T-helper 17 cell (primary cell): ENCODE results near the gene FLNB. TPM values are rescaled to one million over a fixed set of nuclear protein-coding genes. Genes with fewer than 3 reads are reported as not detected.
A peak's percentile ranks its signal among the peaks of the same experiment; 100 is the strongest.

Experiments
- ATAC-seq: fragments of 150-1000 bp; cut with Tn5 transposase; 2 replicates; pipeline ENCODE4 v1.10.0; 2021; ENCODE audit warnings: mild to moderate bottlenecking, moderate library complexity
- DNase-seq, 3 donors: peaks; one replicate each; pipeline versions ENCODE4 v3.0.0 to v3.0.0-alpha.2; 2020 to 2021
- H3K9me3 ChIP-seq: one replicate; pipeline ENCODE4 v1.7.0; 2013; ENCODE audit warnings: low read length, mild to moderate bottlenecking; ENCODE audit not compliant: control insufficient read depth, poor library complexity, severe bottlenecking
- H3K27ac Mint-ChIP-seq: one replicate; pipeline ENCODE4 v1.8.0; 2022; ENCODE audit warnings: mild to moderate bottlenecking, moderate library complexity, mixed read lengths
- H3K27me3 Mint-ChIP-seq: one replicate; pipeline ENCODE4 v1.8.0; 2022; ENCODE audit warnings: mixed read lengths
- H3K36me3 Mint-ChIP-seq: one replicate; pipeline ENCODE4 v1.8.0; 2022; ENCODE audit warnings: low read depth, mixed read lengths
- H3K4me1 Mint-ChIP-seq: one replicate; pipeline ENCODE4 v1.8.0; 2022; ENCODE audit warnings: mild to moderate bottlenecking, mixed read lengths
- H3K4me3 Mint-ChIP-seq: one replicate; pipeline ENCODE4 v1.8.0; 2022; ENCODE audit warnings: mild to moderate bottlenecking, moderate library complexity, mixed read lengths
- total RNA-seq, 4 donors: library from RNA in 2 of 4; stranded (reverse) in 2 of 4; gene quantifications; one replicate each; pipeline ENCODE4 v1.2.3 and lab custom pipeline; 2022 to 2026

Gene FLNB
- total RNA-seq, 2 donors from 2014 or later, result 41.1 to 42.5 TPM

DNA sequence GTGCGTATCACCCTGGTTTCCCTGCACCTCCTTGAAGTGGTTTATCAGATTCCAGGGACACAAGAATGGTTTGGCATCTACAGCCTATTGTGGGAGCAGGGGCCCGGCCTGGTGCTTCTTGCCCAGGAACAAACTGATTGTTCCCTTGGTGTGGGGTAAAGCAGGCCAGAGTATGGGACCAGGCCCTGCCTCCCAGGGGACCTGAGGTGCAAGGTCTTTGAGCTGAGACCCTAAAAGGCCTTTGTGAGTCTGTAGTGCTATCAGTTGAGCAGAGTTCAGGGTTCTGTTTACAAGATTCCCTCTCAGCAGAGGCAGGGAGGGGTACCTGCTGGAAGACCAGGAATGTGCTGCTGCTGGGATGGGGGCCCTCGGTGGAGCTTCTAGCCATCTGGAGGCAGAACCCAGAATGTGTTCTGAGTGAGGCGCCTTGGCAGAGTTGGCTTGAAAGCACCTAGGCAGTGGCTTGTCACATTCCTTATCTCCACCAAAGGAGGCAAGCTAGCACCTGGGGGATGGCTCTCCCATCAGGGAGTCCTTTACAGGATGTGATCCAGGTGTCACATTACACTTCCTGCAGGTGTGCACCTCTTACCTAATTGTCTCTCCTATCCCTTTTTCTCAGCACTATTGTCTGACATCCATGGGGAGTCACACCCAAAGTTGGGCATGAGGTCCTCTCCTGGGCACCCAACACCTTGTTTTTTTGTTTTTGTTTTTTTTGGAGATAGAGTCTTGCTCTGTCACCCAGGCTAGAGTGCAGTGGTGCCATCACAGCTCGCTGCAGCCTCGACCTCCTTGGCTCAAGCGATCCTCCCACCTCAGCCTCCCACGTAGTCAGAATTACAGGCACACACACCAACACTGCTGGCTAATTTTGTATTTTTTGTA, 13.1 kb downstream of the FLNB start:
- DNase-seq (no peak), ATAC-seq (no peak)
- no peaks in the 10 kb centered on the region for H3K9me3 ChIP-seq
- peak overlapping the region; percentile 74 for H3K27ac Mint-ChIP-seq
- peaks cover 30% of the 10 kb centered on the region for H3K4me1 Mint-ChIP-seq
- no peaks in the 10 kb centered on the region for H3K36me3 Mint-ChIP-seq
- H3K27me3 Mint-ChIP-seq, result no peaks in the 10 kb centered on the region
- no peak overlapping the region for H3K4me3 Mint-ChIP-seq

DNA sequence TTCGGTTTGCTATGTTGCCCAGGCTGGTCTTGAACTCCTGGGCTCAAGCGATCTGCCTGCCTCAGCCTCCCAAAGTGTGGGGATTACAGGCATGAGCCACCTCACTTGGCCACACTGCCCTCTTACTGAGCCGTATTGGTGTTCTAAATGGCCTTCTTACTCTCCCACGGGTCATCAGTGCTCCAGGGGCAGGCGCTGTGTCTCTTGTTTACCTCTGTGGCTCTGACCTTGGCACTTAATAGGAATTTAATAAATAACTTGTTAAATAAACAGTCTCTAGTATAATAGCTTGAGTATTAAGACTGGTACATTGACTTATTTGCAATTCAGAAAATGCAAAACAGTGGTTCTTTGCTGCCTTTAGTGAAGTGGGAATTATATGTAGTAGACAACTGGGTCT, 13.7 kb downstream of the FLNB start:
- no peaks in the 10 kb centered on the region for H3K9me3 ChIP-seq
- H3K27ac Mint-ChIP-seq, result peak overlapping the region; percentile 74
- ATAC-seq (no peak), DNase-seq (no peak)
- no peaks in the 10 kb centered on the region for H3K27me3 Mint-ChIP-seq
- H3K4me1 Mint-ChIP-seq, result peaks cover 31% of the 10 kb centered on the region
- H3K36me3 Mint-ChIP-seq, result no peaks in the 10 kb centered on the region
- H3K4me3 Mint-ChIP-seq, result no peak overlapping the region

DNA sequence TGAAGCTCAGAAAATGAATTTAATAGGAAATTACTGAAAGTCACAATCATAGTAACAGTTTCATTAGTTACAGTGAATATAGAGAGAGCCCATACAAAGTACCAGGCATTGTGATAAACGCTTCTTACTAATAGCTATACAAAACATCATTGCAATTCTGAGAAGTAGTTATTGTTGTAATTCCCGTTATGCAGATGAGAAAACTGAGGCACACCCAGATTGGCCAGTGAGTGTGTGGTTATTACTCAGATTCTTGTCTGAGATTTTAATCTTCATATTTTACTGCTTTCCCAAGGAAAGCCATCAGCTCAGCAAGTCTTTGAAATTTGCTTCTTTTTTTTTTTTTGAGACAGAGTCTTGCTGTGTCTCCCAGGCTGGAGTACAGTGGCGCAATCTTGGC, 14.3 kb downstream of the FLNB start:
- H3K9me3 ChIP-seq, result no peaks in the 10 kb centered on the region
- no peak for ATAC-seq
- no peaks in the 10 kb centered on the region for H3K27me3 Mint-ChIP-seq
- no peaks in the 10 kb centered on the region for H3K36me3 Mint-ChIP-seq
- H3K4me3 Mint-ChIP-seq, result no peak overlapping the region
- H3K4me1 Mint-ChIP-seq, result peaks cover 33% of the 10 kb centered on the region
- no peak for DNase-seq
- H3K27ac Mint-ChIP-seq, result peak overlapping the region; percentile 62

DNA sequence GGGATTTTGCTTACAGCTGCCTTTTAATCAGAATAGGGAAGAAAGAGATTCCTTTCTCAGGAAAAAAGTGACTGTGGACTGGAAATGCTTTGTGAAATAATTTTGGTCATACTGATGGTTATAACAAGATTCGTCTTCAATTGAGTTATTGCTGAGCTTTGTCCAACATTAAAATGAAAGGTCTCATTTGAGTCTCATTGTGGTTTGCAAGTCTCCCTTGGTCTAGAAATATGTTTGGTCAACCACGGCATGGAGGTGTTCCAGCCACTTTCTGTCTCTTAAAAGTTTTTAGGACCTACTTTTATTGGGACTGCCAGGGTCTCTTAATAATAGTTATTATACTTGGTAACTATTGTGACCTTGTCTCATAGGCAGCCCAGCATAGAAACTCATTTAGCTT, 15.3 kb downstream of the FLNB start:
- H3K4me1 Mint-ChIP-seq, result peaks cover 36% of the 10 kb centered on the region
- no peaks in the 10 kb centered on the region for H3K27me3 Mint-ChIP-seq
- peak overlapping the region; percentile 62 for H3K27ac Mint-ChIP-seq
- H3K4me3 Mint-ChIP-seq, result no peak overlapping the region
- no peaks in the 10 kb centered on the region for H3K9me3 ChIP-seq
- ATAC-seq (no peak), DNase-seq (no peak)
- peaks cover 4% of the 10 kb centered on the region for H3K36me3 Mint-ChIP-seq

DNA sequence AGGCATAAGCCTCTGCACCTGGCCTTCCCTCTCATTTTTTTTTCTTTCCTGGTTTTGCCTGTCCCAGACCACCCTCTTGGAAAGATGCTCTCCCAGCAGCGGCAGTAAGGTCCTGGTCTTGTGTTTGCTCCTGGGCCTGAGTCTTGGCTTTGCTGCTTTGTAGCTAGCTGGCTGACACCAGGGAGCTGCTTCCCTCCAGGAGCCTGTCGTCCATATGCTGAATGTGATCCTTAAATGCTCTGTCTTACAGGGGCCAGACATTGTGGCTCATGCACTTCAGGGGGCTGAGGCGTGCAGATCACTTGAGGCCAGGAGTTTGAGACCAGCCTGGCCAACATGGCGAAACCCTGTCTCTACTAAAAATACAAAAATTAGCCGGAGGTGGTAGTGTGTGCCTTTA, 17.2 kb downstream of the FLNB start:
- Mint-ChIP-seq H3K27ac (no peak overlapping the region), H3K27me3 (no peaks in the 10 kb centered on the region), H3K4me1 (peaks cover 30% of the 10 kb centered on the region), H3K36me3 (peaks cover 4% of the 10 kb centered on the region), H3K4me3 (no peak overlapping the region)
- ATAC-seq (no peak), DNase-seq (no peak)
- H3K9me3 ChIP-seq, result no peaks in the 10 kb centered on the region

DNA sequence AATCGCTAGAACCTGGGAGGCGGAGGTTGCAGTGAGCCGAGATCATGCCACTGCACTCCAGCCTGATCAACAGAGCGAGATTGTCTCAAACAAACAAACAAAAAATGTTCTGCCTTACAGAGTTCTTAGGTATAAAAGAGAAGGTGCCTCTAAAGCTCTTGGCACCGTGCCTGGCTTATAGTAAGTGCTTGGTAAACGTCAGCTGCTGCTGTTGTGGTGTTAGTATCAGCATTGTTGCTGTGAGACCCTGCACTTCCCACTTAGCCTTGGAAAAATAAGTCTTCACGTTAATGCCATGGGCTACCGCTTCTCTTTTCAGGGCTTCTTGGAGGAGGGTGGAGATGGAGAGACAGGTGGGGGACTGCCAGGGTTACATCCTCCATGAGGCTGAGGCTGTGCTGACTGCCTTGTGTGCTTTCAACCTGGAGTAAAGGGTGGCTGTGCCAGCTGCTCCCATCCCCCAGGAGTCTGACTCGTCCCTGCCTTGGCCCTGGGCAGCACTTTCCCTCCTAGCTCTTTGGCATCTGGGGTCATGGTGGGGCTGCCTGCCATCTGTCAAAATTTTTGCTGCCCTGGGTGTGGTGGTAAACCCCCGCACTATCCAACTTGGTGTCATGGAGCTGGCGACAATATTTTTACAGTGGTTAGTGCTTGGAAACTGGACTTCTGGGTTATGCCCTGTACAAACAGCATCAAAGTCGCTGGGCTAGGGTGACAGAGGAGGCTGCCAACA, 17.8 kb downstream of the FLNB start:
- Mint-ChIP-seq H3K27ac (no peak overlapping the region), H3K4me3 (no peak overlapping the region)
- ATAC-seq, result no peak

DNA sequence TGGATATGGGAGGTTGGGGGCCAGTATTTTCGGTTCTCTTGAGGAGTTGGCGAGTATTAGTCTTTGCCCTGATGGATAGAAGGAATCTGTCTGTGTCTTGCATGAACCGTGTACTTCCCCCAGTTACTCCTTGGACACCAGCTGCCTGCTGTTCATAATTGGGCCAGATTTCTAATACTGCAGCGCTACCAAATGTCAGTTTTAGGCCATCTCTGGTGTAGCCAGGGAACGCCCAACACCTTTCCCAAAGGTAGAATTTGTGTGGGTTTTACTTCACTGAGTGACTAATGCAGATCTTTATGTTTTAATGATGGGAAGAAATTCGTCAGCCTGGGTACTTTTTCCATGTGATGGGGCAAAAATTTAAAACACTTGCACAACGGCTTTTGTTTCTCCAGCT, 18.4 kb downstream of the FLNB start:
- Mint-ChIP-seq H3K27me3 (no peaks in the 10 kb centered on the region), H3K27ac (no peak overlapping the region), H3K4me1 (peaks cover 26% of the 10 kb centered on the region), H3K36me3 (peaks cover 4% of the 10 kb centered on the region), H3K4me3 (no peak overlapping the region)
- DNase-seq (no peak), ATAC-seq (no peak)
- H3K9me3 ChIP-seq, result no peaks in the 10 kb centered on the region

More for the DNA sequence above, 17.8 kb downstream of the FLNB start:
- Mint-ChIP-seq H3K27me3 (no peaks in the 10 kb centered on the region), H3K4me1 (peaks cover 27% of the 10 kb centered on the region), H3K36me3 (peaks cover 4% of the 10 kb centered on the region)
- no peak for DNase-seq
- no peaks in the 10 kb centered on the region for H3K9me3 ChIP-seq

DNA sequence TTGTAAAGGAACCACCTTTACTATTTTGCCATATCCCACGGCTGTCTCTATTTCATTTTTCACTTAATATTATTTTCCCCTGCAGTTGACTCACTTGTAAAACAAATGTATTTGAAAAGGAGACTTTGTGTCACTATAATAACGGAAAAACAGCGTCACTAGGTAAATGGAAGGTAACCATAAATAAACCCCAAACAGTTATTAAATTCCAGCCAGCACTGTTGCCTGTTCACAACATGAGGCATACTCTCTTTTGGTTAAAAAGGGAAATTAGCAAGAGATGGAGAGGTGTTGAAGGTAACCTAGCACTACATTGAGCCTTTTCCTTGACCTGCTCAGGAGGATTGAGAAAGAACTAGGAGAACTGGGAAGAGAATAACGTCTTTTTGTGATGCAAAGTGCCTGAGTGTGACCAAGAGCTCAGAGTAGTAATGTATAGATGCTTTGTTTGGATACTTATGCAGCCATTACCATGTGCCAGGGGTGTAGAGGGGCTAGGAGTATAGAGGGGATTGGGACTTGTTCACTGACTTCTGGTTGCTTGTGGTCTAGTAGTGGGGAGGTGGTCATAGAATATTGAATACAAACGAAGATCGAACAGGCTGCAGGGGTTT, 19.6 kb downstream of the FLNB start:
- ATAC-seq (no peak), DNase-seq (no peak)
- Mint-ChIP-seq H3K27me3 (no peaks in the 10 kb centered on the region), H3K36me3 (peaks cover 4% of the 10 kb centered on the region), H3K4me3 (no peak overlapping the region), H3K4me1 (peaks cover 19% of the 10 kb centered on the region), H3K27ac (peak overlapping the region; percentile 75)
- H3K9me3 ChIP-seq, result no peaks in the 10 kb centered on the region

DNA sequence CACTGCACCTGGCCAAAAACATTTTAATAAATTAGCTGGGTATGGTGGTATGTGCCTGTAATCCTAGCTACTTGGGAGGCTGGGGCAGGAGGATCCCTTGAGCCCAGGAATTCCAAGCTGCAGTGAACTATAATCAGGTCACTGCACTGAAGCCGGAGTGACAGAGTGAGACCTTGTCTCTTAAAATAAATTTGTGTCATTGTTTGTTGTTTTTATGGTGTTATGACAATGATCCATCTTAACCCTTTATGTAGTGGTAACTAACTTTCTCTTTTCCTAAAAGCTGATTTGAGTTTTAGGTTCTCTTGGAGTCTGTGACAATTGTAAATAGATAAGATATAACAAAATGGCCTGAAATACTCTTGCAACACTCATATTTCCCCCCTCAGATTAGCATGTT, 20.7 kb downstream of the FLNB start:
- no peak for DNase-seq
- H3K27me3 Mint-ChIP-seq, result no peaks in the 10 kb centered on the region
- no peak overlapping the region for H3K27ac Mint-ChIP-seq

DNA sequence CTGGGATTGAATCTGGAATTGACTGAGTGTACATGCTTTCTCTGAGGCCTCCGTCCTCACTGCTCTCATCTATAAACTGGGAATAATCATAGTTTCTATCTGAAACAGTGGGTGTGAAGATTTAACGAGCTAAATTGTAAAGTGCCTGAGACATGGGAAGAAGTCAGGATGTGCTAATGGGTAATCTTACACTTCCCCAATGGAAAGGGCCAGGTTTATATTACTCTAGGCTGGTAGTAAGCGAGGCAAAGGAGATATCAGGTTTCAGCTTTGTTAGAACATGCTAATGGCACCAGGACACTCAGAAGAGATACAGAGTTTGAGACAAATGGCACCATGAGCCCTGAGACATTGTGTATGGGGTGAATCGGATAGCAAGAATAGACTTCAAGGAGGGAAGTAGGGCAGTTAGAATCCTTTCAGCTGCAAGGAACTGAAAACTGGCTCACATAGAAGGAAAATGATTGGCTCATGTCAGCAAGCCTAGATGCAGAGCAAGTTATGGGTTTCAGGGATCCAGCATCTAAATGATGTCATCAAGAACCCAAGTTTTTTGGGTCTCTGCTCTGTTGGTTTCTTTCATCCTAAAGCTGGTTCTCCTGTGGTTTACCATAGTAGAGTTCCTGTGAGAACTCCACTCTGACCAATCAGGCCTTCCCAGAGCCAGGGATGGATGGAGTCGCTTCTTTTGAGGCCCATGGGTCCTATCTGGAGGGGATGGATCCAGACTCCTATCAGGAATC, 21.8 kb downstream of the FLNB start:
- H3K27ac Mint-ChIP-seq, result peak overlapping the region; percentile 0
- H3K9me3 ChIP-seq, result no peaks in the 10 kb centered on the region
- H3K4me1 Mint-ChIP-seq, result peaks cover 25% of the 10 kb centered on the region
- H3K27me3 Mint-ChIP-seq, result no peaks in the 10 kb centered on the region
- ATAC-seq (no peak), DNase-seq (no peak)
- H3K36me3 Mint-ChIP-seq, result peaks cover 7% of the 10 kb centered on the region
- H3K4me3 Mint-ChIP-seq, result no peak overlapping the region

More for the DNA sequence above, 20.7 kb downstream of the FLNB start:
- H3K36me3 Mint-ChIP-seq, result peaks cover 7% of the 10 kb centered on the region
- peaks cover 20% of the 10 kb centered on the region for H3K4me1 Mint-ChIP-seq
- H3K9me3 ChIP-seq, result no peaks in the 10 kb centered on the region
- ATAC-seq, result no peak
- no peak overlapping the region for H3K4me3 Mint-ChIP-seq

DNA sequence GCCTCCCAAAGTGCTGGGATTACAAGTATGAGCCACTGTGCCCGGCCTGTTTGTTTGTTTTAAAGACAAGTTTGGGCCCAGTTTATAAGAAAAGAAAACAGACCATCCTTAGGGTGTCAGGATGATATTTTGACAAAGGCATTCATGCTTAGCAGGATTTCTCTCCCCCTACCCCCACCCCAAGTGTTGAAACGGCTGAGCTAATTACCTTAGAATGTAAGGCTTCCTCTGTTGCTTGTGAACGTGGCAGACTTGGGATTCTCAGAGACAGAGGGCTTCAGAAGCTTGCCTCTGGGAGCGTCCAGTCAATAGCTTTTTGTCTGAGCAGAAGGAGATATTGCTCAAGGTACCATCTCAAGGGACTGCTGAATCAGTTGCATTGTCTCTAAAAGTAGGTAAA, 24.0 kb downstream of the FLNB start:
- Mint-ChIP-seq H3K27ac (no peak overlapping the region), H3K36me3 (peaks cover 7% of the 10 kb centered on the region), H3K4me3 (no peak overlapping the region), H3K4me1 (peaks cover 35% of the 10 kb centered on the region), H3K27me3 (no peaks in the 10 kb centered on the region)
- H3K9me3 ChIP-seq, result no peaks in the 10 kb centered on the region
- no peak for ATAC-seq
- no peak for DNase-seq

DNA sequence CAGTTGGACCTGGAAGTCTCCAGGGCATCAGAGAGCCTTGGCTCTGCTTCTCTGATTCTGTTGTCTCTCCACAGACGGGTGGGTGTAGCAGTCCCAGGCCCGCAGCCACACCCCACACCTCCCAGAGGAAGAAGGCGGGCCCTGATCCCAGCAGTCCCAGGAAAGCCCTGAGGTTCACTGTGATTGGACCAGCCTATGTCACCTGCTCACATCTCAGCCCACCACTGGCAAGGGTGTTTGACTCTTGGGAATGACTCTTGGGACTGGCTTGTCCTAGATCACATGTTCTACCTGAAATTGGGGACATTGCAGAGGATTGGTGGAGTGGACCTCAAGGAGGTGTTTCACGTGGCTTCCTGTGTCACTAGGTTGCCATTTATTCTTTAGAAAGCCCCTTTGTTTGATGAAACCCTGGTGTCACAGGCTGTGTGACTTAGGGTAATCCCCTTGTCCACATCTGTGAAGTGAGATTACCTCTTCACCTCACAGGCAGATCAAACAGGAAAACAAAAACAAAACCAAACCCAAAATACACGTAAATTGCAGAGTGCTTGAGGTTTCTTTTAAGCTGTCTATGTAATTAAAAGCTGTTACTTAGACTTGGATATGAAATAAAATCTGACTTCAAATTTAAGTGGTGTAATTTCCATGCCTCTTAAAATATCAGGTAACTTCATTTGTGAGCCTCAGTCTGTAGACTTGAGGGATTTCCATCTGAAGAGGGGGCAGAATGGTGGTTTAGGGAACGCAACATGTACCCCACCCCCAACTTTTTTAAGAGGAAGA, 26.7 kb downstream of the FLNB start:
- ATAC-seq, result peak; percentile 96
- Mint-ChIP-seq H3K4me3 (peak overlapping the region; percentile 69), H3K27me3 (no peaks in the 10 kb centered on the region), H3K4me1 (peaks cover 31% of the 10 kb centered on the region), H3K36me3 (peaks cover 3% of the 10 kb centered on the region), H3K27ac (peak overlapping the region; percentile 95)
- no peaks in the 10 kb centered on the region for H3K9me3 ChIP-seq
- peak in 2 of 3 donors; percentile 10 to 18 for DNase-seq
